Activated naive CD4-positive, alpha-beta T cell treated with Interleukin-2 at 50 U/mL for 16 hours (primary cell): ENCODE measurements around the gene CLDN3.

ENCODE experiments used
- DNase-seq: peaks from one replicate; pipeline ENCODE4 v3.0.0-alpha.2; 2020

CLDN3 gene

DNA sequence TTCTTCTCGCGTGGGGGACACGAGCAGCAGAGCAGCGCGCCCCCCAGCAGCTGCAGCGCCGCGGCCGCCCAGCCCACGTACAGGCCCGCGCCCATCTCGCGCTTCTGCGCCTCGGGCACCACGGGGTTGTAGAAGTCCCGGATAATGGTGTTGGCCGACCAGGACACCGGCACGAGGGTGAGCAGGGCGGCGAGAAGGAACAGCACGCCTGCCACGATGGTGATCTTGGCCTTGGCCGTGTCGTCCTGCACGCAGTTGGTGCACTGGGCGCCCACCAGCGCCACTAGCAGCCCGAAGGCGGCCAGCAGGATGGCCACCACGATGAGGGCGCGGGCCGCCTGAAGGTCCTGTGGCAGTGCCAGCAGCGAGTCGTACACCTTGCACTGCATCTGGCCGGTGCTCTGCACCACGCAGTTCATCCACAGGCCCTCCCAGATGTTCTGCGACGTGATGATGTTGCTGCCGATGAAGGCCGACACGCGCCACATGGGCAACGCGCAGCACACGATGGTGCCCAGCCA, 529 bp downstream of the CLDN3 start:
- no peak for DNase-seq

DNA sequence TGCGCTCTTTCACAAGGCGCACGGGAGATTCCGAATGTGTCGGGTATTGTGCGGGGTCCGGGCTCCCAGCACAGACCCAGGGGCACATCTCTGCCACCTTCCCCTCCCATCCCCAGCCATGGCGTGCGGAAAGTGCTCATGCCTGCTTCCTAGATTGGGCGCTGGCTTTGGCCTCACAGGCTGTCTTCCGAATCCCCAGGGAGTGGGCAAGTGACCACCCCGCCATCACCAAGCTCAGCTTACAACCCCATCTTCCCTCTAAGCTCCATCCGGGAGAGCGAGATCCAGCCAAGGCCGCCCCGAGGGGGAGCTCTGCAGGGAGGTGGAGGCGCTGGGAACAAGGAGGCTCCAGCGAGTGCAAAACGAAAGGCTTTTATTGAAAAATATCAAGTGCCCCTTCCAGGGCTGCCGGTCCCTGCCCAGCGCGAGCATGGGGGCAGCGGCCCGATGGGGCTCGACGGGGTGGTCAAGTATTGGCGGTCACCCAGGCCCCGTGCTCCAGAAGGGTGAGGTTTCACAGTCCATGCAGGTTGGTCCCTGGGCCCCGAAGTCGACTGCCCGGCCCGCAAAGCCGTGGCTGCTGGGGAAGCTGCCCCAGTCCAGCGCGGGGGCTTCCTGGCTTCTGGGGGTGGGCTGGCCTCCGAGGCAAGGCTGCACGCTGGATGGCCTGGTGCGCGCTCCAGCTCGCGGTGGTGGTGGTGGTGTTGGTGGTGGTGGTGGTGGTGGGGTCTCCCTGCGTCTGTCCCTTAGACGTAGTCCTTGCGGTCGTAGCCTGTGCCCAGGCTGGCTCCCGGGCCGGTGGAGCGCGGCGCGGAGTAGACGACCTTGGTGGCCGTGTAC, 1.2 kb downstream of the CLDN3 start:
- DNase-seq: no peak

DNA sequence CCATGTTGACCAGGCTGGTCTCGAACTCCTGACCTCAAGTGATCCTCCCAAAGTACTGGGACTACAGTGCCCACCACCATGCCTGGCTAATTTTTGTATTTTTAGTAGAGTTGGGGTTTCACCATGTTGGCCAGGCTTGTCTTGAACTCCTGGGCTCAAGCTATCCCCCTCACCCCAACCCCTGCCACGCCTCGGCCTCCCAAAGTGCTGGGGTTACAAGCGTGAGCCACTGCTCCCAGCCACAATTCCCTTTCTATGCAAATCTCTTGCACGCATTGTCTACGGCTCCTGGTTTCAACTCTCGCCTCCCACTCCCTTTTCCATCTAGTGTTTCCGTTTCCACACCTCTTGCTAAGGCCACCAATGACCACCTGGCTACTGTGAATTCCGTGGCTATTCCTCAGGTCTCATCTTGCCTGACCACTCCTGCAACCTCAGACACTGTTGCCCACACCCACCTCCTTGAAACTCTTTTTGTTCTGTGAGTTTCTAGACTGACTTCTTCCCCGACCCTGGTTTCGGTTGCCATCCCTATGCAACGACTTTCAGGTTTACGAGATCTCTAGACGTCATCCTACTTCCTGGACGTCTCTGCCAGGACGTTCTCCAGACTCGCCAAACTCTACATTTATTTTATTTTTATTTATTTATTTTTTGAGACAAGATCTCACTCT, 3.4 kb downstream of the CLDN3 start:
- no peak for DNase-seq

DNA sequence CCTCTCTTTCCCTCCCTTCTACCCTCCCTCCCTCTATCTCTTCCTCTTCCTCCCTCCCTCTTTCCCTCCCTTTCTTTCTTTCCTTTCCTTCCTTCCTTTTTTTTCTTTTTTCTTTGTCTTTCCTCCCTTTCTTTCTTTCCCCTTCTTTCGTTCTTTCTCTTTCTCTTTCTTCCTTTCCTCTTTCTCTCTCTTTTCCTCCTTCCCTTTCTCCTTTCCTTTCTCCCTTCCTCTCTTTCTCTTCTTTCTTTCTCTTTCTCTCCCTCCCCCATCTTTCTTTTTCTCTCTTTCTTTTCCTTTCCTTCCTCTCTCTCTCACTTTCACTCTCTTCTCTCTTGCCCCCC, 7.4 kb downstream of the CLDN3 start:
- no peak for DNase-seq

DNA sequence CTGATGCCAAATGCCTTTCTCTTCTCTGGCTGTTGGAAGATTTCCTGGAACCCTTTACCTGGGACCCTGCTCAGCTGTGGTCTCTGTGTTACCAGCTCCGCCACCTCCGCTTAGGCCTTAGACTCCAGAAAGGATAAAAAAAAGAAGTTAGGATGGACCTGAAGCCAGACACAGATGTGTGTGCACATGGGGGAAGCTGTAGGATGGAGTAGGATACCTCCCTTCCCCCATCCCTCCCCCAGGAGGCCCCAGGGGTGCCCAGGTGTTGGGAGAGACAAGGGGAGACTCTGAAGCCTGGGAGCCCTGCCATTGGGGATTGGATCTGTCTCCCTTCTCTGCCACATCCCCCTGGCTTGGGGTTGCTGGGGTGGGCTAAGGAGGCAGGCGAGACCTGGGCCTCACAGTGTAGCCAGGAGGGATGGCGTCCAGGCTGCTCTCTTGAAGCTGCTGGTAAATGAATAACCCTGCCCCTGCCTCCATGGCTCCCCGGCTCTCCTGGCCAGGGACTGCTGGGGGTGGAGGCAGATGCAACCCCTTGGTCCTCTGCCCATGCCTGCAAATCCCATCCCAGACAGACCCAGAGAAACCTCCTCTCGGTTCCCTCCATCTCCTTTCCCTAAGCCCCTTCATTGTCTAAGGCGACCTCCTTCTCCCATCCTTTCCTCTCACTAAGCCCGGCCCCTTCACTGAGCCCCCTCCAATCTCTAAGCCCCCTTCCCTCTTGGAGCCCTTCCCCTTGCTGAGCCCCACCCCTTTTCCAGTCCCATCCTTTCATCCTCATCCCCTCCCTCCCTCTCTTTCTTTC, 8.0 kb downstream of the CLDN3 start:
- no peak for DNase-seq

DNA sequence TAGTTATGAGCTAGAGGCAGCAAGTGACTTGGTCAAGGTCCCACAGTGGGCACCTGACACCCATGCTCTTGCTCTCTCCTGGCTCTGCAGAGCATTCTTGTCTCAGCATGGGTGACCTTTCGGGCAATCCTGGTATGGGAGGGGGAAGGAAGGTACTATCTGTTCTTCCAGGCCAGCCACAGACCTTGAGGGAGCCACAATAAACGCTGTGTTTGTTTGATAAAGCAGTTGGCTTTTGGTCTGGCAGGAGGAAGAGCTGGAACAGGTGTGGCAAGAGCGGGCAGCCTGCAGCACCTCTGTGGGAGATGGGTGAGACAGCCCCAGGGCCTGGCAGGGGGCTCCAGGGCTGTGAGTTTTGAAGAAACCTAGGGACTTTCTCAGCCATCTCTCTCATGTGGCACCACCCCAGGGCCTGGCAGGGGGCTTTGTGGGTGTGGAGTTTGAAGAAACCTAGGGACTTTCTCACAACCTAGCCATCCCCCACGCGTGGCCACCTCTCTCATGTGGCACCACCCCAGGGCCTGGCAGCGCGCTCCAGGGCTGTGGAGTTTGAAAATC, 11.4 kb downstream of the CLDN3 start:
- DNase-seq: no peak

DNA sequence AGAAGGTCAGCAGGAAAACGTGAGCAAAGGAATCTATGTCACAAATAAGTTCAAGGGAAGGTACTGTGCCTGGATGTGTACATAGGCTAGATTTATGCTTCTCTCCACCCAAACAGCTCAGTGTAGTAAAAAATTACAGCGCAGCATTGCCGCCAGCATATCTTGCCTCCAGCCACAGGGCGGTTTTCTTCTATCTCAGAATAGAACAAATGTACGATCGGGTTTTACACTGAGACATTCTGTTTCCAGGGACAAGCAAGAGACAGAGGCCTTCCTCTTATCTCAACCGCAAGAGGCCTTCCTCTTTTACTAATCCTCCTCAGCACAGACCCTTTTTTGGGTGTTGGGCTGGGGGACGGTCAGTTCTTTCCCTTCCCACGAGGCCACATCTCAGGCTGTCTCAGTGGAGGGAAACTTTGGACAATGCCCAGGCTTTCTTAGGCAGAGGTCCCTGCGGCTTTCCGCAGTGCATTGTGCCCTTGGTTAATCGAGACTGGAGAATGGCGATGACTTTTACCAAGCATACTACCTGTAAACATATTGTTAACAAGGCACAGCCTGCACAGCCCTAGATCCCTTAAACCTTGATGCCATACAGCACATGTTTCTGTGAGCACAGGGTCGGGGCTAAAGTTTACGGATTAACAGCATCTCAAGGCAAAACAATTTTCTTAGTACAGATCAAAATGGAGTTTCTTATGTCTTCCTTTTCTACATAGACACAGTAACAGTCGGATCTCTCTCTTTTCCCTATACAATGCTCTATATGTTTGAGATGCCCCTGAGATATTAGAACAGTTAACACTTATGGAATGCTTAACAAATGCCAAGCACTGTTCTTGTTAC, 19.9 kb downstream of the CLDN3 start:
- no peak for DNase-seq

DNA sequence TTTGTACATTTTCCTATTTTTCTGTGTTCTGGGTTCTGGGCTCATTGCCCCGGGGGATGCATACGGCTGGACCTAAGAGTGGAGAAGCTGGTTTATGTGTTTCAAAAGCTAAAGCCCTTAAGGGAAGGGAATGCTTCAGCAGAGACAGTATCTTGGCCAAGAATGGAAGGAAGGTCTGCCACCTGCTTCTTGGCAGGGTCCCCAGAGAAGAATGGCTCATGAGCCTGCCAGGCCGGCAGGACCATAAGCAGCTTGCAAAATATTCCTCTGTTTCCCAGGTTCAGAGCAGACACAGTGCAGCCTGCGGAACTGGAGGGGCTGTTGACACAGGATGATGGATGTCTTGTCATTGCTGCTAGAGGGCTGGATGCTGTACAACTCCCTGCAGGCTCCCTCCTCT, 23.7 kb downstream of the CLDN3 start:
- DNase-seq: no peak

DNA sequence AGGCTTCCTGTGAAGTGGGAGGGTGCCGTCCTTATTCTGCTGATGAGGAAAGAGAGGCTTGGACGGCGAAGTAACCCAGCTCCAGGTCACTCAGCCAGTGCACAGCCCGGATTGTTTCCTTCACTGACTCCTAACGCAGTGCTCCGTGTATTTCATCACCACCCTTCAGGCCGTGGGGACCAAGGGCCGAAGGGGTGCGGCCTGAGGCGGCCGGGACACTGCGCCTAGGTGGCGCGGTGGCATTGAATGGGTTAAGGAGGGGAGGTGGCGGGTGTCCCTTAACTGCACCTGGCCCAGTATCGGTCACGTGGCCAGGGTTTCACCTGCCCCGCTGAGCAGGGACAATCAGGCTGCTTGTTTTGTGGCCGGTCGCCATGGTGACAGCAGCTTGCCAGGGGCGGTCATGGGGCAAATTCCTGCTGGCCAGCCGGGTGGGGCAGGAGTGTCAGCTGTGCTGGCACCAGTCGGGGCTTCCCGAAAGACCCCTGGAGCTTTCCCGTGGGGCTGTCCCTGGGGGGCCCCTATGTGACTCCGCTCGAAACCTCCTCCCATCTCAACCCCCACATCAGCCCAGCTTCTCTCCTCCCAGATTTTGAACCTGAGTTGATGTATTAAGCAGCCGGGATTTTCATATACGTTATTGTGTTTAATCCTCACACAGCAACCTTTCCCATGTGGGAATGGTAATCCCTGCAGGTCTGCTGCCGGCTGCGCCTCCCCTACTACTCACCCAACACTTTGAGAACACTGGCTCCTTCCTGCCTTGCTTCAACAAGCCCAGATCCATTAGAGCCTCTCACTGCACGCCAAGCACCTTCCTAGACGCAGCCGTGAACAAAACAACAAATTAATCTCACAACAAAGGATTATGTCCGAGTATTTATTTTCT, 27.1 kb downstream of the CLDN3 start:
- no peak for DNase-seq

DNA sequence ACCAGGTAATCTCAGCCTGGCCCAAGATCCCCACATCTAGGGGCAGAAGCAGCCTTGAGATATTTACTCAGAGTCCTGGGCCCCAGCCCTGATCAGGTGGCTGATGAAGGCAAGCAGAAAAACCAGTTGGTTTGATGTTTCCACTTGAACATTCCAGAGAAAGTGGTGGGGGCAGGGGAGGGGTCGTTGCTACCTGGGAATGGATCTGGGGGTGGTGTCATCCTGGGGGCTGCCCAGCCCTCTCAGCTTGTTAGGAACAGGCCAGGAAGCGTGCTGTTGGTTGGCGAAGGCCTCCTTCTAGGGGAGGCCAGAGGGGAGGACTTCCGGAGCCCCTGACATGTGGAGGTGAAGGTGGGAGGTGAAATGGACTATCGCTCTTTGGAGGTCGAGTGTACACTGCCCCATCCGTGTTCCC, 27.7 kb downstream of the CLDN3 start:
- DNase-seq: no peak

DNA sequence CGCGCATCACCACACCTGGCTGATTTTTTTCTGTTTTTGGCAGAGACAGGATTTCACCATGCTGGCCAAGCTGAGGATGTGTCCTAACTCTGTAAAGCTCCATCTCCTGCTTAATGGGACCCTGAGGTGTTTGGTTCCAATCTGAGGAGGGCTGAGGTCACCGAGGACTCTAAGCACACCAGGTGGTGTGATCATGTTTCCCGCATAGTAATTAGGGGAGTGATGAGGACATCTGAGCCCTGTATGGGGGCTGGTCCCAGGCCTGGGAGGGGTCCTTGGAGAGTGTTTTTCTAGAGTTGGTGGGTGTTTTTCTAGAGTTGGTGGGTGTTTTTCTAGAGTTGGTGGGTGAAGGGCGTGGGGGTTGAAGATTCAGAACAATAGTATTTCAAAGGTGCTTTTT, 28.5 kb downstream of the CLDN3 start:
- no peak for DNase-seq

DNA sequence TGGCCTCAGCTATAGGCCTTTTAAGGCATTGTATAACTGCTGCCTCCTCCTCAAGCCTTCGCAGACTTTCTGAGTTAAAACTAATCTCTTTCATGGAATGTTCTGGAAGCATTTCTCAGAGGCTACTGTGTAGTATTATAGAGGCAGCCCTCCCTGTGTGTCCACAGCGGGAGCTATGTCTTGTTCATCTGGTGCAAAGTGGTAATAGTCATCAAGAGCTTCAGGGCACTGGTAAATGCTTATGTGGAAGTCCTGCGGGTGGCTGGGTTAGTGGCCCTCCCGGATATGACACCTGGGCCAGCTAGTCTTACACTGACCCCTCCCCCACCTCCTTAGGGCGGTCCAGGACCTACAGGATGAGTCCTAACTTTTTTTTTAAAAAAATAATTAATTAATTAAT, 29.3 kb downstream of the CLDN3 start:
- DNase-seq: no peak

DNA sequence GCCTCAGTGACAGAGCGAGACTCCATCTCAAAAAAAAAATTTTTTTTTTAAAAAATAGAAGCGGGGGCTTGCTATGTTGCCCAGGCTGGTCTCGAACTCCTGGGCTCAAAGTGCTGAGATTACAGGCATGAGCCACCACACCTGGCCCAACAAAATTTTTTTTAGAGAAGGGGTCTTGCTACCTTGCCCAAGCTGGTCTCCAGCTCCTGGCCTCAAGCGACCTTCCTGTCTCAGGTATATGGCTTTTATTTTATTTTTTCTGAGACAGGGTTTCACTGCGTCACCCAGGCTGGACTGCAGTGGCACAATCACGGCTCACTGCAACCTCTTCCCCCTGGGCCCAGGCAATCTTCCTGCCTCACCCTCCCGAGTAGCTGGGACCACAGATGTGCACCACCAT, 29.9 kb downstream of the CLDN3 start:
- no peak for DNase-seq

DNA sequence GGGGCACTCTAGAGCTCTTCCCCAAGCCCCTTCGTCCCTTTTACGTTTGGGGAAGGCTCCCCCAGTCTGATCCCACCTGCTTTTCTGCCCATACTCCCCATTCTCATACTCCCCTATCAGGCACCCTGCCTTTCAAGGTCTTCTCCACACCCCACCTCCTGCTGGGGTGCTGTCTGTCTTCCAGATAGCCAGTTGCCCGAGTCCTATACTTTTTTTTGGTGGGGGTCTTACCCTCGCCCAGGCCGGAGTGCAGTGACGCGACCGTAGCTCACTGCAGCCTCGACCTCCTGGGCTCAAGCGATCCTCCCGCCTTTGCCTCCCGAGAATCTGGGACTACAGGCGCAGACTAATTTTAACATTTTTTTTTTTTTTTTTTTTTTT, 30.7 kb downstream of the CLDN3 start:
- no peak for DNase-seq

DNA sequence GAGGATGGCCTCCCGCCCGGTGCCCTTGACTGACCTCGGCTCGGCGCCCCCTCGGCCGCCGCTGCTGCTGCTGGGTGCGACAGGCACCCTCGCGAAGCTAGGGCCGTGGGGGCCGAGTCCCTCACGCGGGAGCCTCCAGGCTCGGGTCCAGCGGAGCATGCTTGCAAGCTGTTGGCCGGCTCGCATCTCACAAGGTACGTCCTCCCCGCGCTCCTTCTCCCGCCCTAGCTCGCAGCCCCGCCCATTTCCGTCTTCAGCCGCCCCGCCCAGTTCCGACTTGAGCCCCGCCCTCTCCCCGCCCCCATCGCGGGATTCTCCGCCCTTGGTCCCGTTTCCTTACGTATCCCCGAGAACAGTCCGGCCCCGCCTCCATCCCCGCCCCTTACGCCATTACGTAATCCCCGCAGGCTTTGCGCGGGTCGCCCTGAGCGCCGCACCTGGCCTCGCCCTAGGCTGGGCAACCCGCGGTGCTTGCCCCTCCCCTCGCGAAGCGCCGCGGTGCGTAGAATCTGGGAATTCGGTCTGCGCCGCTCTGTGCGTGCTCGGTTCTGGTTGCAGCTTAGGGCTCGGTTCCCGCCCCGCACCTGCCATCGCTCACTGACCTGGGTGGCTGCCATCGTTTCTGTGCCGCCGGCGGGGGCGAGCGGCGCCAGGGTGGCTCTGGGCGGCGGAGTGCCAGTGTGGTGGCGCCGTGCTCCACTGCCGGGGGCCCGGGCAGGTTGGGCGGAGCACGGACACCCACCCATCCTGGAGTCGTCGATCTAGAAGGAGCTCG, 31.3 kb downstream of the CLDN3 start, which contains the start of gene ABHD11:
TSS of gene ABHD11 (minus strand) at position 191 of the 775 bp plus-strand sequence. CDS start at position 159, 32 bp downstream.
- peak; percentile 99 for DNase-seq

DNA sequence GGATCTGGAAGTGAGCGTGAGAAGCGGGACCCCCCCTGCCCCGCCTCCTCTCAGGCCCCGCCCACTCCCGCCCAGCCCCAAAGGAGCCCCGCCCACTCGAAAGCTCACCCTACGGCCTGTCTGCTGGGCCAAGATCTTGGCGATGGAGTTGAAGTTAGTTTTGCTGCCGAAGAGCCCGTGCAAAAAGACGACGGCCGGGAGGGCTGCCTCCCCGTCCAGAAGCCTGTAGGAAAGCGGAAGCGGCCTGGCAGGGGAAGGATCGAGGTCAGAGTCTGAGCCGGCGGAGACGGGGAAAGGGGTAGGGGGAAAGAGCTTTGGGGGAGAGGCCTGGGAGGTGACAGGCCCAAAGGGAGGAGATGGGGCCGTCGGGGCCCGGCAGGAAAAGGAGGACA, 31.9 kb downstream of the CLDN3 start:
- DNase-seq: peak; percentile 57

DNA sequence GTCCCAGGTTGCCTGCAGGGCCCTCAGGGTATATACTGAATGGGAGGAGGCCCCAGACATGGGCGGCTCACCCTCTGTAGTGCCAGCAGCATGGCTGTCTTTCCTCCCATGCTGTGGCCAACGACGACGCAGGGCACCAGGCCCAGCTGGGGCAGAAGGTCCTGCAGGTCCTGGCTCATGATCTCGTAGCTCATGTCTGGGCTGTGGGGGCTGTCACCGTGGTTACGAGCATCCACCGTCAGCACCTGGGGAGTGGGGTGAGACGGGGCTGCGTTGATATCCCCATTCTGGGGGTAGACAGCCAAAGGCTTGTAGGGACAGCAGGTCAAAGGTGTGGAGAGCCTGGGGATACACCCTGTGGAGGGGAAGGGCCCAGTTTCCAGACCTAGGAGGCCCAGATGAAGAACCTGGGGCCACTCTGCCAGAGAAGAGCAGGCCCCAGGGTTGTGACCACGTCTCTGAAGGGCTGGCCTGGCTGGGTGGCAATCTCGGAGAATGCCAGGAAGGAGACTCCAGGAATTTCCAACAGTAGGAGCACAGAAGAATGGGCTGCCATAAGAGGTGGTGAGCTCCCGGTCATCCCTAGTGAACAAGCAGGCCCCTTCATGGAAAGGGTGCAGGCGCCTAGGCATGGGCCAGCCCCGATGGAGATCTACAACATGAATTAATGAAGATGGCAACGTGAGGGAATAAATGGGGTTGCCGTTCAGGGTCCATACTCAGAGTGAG, 32.4 kb downstream of the CLDN3 start:
- no peak for DNase-seq

DNA sequence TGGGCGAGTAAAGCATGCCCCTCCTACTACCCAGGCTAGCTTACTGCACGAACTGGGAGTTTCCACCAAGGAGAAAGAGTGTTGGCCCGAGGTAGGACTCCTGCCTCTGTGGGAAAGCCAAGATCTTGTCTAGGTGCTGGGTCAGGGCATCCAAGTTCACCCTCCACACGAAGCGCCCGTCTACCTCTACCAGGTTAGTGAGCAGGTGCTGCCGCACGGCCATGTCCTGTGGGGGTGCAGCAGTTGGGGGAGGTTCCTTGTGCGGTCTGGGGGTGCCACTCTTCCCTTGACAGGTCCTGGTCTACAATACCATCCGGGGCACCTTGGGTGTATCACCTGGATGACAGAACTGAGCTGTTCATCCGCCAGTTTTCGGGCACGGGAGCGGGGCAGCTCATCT, 33.2 kb downstream of the CLDN3 start:
- DNase-seq: no peak

DNA sequence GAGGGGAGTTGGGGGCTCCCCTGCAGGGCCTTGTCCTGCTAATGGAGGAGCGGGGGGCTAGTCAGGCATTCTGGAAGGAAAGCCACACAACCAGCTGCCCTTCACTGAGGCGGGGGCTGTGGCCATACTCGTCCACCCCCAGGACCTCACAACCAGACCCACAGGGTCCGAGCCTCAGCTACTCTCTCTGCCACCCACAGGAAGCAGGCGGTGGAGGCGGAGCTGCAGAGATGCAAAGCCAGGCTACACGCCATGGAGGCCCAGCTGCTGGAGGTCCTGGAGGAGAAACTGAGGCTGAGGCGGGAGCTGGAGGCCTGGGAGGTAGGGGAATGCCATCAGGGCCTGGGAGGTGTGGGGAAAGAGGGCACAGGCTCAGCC, 34.6 kb downstream of the CLDN3 start:
- no peak for DNase-seq
